ENCODE measurements around the gene PIH1D1.

PIH1D1 gene

GRCh38 chr19:49415102-49415809 is 36.4 kb downstream of the PIH1D1 start:
- DNase-seq: no peak

DNA sequence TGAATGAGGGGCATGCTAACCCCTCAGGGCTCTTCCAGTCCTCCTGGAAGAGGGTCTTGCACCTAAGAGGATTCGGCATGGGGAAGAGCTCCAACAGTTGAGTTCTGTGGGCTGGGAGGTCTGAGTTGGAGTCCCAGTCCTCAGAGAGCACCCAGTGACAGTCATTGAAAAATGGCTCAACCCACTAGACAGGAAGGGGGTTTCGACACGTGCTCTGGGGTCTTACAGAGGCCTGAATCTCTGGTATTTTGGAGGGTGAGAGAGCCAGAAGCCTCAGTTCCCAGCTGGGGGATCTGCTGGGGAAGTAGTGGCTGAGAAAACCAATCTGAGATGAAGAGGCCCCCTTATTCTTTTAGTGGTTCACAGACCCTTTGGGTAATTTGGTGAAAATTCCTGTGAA is 37.4 kb downstream of the PIH1D1 start:
- DNase-seq: no peak

DNA sequence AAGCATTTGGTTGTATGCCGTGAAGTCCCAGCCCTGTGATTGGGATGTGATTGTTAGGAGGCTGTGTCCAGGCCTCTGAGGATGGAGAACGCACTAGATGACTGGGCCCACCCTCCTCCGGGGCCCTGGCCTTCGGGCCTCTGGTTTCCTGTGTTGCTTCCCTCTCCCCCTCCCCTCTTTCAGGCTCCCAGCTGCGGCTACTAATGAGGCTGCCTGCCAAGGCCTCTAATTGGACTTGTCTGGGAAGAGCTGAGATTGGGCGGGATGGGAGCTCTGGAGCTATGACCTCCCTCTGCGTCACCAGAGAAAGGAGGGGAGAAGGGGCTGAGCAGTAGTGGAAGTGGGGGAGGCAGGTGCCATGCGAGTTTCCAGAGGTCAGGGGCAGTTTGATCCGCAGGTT is 38.3 kb downstream of the PIH1D1 start:
- DNase-seq: no peak

- DNase-seq: no peak
Measured at GRCh38 chr19:49411681-49412326, 39.8 kb downstream of the PIH1D1 start.

DNA sequence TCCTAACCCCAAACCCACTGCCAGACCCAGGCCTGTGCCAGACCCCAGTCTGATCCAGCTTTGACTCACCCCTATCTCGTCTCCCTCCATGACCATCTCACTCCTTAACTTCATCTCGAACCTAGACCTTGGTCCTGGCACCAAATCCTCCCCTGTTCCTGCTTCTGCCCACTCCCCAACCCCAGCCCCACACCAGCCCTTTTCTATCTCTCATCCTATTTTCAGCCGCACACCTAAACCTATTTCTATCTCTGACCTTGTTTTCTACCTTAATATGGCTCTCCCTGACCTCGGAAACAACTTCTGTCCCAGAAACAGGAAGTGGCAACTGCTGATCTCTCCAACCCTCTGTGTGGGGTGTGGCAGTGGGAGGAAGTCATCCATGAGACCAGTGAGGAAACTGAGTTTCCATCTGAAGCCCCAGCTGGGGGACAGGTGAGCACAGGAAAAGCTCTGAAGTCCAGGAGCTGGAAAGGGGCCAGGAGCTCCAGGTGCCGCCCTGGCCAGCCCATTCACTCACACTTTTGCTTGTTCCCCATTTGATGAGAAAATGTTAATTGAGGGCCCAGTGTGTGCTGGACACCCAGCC is 42.1 kb downstream of the PIH1D1 start:
- no peak for DNase-seq

DNA sequence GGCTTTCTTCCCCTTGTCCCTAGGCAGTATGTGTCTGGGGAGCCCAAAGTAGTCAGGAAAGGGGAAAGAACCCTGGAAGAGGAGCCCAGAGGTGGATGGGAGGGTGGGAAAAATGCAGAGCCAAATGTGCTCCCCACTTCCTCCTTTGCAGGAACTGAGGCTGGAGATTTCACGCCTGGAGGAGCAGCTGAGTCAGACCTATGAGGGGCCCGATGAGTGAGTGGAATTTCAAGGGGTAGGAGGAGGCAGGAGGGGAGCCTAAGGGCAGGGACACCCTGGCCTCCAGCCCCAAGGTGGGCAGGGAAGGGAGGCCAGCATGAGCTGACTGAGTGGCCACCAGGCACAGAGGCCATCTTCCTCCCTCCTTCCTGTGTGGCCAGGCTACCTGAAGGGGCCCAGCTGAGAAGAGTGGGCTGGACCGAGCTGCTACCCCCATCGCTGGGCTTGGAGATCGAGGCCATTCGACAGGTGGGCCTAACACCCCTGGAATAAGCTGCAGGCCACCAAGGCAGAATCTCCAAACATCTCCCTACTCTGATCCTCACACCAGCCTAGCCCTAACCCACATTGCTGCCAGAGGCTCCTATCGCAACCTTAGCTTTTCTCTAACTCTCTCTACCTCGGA is 42.7 kb downstream of the PIH1D1 start:
- peak; percentile 18 for DNase-seq

DNA sequence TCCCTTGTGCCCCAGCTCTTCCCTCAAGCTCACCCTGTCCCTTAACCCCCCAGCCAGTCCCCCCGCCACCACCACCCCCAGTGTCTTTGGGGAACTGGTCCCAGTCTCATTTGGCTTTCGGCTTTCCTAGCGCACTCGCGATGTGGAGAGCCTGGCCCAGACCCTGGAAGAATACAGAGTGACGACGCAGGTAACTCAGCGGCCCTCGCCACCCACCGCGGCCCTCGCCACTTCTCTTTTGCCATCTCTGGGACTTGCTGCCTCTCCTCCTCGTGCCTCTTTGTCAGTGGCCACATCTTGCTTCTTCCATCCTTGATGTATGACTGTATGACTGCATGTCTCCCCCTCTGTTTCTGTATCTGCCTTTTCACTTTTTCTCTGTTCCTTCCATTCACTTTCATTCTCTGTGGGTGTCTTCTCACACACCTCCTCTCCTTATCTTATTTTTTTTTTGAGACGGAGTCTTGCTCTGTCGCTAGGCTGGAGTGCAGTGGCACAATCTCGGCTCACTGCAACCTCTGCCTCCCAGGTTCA is 44.1 kb downstream of the PIH1D1 start:
- no peak for DNase-seq

- no peak for DNase-seq
Measured at GRCh38 chr19:49407079-49407478, 44.5 kb downstream of the PIH1D1 start.

DNA sequence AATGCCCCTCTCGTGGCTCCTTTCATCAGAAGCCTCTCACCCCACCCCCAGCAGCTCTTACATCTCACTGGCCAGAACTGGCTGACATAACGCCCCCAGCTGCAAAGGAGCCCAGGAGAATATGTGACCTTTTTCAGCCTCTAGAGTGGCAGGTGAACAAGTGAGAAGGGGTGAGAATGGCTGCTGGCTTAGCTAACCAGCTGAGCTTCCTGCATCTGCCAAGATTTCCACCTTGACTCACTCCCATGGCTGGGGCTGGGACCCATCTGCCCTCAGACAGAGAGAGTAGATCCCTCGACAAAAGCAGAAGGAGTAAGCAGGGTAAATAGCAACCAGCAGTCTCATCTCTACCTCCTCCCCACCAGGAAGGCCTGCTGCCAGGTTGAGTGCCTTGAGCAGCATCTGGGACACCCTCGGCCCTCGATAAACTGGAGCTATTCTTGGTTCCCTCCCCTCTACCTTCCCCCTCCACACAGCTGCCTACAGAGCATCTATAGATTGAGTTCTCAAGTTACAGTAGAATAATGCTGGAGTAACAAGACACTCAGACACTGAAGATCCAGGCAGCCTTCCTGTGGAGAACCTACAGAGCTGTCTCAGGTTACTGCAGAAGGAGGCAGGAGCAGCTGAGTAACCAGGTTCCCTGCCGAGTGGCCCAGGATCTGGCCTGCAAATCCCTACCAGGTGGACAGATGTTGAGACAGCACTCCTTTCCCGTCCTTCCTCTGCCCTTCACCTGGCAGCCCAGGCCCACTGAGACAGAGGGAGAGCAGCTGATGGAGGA is 48.0 kb downstream of the PIH1D1 start:
- no peak for DNase-seq

- peak; percentile 55 for DNase-seq
Measured at GRCh38 chr19:49400029-49400428, 51.6 kb downstream of the PIH1D1 start.

- DNase-seq: no peak
Measured at GRCh38 chr19:49398931-49399330, 52.7 kb downstream of the PIH1D1 start.

- no peak for DNase-seq
Measured at GRCh38 chr19:49398001-49398615, 53.5 kb downstream of the PIH1D1 start.

GRCh38 chr19:49396738-49397505 is 54.7 kb downstream of the PIH1D1 start:
- DNase-seq: no peak
